HG03097 (cell line): Measurements from ENCODE around the gene CDC42BPB.
"Not testable (repeated sequence)": the region's sequence is repeated elsewhere in the genome, so short reads cannot be mapped to it uniquely, and the experiment has no call there.

ENCODE experiments used
- ATAC-seq: cut with Tn5 transposase; IDR thresholded peaks from one replicate; pipeline ENCODE4 v1.9.1; 2021; ENCODE audit not compliant: unreplicated experiment, low FRiP score

The CDC42BPB gene

DNA sequence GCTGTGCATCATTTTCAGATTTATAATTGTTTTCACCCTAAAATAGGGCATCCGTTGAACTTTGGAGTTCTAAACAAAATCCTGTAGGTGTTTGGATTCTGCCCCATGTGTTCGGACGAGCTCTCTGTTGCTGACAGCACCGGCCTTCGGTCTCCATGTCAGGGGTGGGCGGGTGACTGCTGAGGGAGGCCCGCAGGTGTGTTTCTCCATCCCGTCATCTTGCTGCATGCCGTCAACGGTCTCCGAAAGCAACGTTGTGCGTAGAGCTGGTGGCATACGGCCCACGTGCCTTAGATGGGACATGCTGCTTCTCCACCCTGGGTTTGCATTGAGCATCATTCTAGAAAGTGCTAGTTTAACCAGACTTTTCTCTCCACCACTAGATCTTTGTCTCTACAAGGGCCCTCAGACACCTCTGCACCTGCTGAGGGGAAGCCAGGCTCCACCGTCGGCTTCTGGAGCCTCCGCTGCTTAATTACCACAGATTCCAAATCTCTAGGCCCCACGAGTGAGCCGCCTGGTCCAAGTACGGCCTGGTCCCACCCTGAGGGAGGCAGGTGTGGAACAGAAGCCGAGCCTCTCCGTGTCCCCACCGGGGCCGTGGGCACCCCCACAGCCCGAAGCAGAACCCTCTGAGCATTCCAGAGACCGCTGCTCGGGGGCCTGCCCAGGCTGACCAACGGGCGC, 150.6 kb downstream of the CDC42BPB start:
- no peak for ATAC-seq

DNA sequence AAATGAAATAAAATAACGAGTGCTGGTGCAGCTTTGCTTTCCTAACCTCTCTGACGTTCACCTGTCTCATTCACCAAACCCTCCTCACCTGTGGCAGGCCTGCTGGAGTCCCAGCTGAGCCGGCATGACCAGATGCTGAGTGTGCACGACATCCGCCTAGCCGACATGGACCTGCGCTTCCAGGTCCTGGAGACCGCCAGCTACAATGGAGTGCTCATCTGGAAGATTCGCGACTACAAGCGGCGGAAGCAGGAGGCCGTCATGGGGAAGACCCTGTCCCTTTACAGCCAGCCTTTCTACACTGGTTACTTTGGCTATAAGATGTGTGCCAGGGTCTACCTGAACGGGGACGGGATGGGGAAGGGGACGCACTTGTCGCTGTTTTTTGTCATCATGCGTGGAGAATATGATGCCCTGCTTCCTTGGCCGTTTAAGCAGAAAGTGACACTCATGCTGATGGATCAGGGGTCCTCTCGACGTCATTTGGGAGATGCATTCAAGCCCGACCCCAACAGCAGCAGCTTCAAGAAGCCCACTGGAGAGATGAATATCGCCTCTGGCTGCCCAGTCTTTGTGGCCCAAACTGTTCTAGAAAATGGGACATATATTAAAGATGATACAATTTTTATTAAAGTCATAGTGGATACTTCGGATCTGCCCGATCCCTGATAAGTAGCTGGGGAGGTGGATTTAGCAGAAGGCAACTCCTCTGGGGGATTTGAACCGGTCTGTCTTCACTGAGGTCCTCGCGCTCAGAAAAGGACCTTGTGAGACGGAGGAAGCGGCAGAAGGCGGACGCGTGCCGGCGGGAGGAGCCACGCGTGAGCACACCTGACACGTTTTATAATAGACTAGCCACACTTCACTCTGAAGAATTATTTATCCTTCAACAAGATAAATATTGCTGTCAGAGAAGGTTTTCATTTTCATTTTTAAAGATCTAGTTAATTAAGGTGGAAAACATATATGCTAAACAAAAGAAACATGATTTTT, 151.9 kb downstream of the CDC42BPB start:
- no peak for ATAC-seq

DNA sequence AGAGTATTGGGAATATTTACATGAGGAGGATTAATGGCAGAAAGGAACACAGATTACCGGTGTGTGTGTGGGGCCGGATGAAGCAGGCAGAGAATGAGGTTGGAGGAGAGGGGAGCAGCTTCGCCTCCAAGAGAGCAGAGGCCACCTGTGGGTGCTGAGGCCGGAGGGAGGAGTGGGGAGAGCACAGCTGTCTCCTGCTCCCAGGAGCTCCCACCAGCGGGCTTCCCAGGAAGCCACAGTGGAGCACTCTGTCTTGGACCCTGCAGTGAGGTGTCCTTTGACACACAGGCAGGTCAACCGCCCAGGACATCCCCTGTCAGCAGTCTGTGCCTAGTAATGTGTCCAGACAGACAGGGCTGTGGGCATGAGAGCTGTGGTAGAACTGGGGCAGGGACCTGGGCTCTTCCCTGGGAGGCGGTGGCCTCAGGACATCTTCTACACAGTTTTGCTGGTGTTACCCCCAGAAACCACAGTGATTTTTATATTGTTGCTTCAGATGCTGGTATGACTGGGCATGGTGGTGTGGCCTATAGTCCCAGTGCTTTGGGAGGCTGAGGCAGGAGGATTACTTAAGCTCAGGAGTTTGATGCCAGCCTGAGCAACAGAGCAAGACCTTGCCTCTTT, 153.3 kb downstream of the CDC42BPB start:
- ATAC-seq, result no peak

DNA sequence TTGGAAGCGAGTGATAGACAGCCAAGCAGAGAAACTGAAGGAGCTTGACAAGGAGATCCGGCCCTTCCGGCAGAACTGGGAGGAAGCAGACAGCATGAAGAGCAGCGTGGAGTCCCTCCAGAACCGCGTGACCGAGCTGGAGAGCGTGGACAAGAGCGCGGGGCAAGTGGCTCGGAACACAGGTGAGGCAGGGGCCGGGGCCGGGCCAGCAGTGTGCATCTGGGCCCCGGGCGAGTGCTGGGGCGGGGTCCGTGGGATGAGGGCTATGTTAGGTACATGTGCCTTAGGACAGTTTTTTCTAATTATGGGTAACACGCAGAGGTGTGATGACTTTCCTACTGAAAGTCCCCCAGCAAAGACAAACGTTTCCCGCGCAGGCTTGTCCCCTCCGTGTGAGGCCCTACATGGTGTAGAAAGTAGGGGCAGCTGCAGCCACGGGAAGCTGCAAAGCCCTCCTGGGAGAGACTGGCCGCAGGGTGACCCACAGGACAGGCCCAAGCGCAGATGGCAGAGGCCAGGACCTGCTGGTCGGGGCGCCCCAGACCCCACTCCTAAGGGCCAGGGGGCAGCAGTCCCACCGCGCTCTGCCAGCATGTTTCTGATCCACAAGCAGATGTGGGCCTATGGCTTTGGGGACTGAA, 154.0 kb downstream of the CDC42BPB start:
- no peak for ATAC-seq

DNA sequence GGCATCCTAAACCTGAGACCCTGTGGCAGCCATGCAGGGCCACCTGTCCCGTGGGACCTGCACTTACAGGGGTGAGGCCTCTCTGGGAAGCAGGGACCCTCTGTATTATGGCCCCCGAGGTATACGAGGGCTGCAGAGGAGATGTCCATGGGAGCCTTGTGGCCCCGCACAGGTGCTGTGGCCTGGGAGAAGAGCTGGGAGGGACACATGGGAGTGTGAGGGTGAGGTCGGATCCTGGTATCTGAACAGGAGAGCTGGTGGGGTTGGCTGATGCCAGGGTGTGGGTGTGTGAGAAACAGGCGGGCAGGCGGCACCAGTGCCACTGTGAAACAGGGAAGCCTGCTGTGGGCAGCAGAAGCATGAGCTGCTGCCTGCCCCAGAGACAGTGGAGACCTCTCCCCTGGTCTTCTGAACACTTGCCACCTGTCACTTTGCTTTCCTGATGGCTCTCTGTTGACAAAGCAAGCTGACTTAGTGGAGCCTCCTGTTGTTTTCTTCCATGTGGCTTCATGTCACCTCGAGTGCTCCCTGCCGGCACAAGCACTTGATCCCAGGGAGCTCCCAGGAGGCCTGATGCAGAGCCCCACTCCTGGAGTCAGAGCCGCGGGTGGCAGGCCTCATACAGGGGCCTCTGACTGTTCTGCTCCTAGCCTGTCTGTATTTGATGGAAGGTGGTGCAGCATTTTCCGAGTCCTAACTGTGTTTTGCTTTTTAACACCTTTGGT, 154.7 kb downstream of the CDC42BPB start:
- no peak for ATAC-seq

DNA sequence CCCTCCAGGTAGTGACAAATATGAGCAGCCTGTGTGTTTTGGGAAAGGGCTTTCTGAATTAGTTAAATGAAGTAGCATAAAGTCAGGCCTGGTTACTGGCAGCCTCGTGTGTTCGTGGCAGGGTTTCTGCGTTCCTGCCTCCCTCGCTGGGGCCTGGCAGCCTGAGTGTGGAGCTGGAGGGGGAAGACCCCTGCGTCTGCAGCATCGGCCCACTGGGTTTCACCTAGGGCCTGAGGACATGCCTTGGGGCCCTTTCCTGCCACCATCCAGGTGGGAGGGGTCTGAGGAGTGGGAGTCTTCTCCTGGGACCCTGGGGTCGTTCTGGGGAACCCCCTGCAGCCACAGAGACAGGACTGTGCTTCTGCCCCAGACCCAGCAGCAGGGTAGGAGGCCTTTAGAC, 155.3 kb downstream of the CDC42BPB start:
- ATAC-seq, result no peak

DNA sequence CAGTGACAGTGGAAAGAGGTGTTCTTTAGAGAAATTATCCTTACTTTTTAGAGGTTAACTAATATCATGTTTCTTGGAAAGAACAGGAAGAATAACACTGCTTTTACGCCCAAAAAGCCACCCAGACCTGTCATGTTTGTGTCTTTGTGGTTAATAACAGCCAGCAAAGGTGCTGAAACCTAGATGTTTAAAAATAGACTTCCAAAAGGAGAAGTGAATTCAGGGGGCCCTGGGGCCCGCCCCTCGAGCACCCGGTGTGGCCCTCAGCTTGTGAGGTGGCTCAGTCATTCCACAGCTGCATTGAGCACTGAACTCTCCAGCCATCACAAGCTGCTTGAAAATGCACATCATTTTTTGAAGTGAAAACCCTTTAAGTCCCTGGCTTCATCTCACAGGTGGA, 155.7 kb downstream of the CDC42BPB start:
- peak; percentile 56 for ATAC-seq

DNA sequence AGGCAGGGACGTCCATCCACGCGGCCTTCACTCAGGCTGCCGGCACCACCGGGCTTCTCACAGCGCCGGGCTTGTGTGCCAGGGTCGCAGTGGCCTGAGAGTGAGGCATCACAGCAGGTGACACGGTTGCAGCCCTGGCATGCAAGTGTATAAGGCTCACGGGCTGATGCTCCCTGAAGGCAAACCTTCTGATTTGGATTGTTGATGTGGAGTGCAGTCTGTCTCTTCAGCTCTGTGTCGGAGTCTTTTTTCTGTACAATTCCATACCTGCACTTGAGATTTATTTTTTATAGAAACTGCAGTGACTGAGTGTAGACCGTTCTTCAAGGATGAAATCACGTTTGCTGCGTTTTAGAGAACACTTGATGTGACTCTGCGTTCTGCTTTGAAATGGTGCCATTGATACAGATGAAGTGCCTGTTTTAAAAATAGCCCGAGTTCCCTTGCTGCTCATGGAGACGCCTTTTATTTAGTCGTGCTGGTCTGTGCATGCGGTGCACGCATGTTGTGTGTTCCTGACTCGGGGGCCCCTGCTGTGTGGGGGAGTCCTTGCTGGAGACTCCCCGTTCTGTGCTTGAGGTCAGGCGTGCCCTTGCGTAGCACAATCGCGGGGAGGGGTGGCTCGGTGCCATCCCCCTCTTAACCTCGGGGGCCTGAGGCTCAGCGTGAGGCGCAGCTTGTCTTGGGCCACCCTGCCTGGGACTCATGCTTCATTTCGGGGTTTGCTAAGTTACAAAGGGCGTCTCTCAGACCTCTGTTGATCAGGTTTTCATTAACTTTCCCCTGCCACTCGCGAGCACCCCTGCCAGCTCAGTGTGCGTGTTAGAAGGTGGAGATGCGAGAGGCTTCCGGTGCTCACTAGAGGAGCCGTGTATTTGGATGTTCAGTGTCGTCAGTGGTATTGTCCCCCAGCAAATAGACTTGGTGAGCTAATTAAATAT, 156.4 kb downstream of the CDC42BPB start:
- ATAC-seq, result peak; percentile 47

DNA sequence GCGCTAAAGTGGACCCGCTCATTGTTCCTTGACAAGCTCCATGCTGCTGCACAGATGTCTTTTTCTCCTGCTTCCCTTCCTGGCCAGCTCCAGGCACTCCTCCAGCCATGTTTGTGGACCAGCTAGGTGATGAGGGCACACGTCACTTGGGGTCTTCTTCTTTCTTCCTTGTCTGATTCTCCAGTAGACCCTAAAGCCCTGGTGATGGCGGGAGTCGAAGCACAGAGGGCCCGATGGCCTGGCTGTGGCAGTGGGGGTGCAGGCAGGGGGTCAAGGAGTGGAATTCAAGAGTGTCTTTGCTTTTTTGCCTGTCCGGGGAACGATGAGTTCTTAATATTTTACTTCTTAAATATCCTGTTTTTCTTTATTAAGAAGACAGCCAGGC, 157.8 kb downstream of the CDC42BPB start:
- no peak for ATAC-seq

DNA sequence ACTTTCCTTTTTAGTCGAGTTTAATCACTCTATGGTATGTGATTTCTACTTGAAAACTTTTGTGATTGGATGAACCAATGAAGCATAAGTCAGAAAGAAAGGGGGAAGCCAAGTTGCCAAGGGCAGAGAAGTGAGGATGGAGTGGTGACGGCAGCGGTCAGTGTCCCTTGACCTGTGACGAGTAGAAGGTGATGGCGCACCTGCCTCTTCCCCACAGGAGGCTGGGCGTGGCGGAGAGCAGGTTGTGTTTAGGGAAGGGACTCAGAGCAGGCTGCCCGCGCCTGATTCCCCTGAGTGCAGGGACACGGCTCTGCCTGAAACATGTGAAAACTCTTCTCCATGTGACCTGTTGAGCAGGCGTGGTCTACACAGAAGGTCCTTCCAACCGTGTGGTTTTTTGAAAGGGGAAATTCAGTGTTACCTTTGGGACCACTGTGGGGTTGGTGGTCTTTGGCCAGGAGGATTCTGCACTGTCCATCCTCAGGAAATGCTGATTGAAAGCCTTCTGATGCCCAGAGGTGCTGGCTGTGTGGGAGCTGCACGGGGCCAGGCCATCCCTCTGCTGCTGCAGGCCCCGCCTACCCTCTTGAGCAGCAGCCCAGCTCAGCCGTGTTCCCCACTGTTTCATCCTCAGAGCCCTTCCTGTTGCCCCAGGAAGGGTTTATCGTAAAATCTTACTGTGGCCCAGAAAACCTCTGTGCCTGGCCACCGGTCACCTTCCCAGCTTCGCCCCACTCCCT, 158.4 kb downstream of the CDC42BPB start:
- ATAC-seq, result no peak

DNA sequence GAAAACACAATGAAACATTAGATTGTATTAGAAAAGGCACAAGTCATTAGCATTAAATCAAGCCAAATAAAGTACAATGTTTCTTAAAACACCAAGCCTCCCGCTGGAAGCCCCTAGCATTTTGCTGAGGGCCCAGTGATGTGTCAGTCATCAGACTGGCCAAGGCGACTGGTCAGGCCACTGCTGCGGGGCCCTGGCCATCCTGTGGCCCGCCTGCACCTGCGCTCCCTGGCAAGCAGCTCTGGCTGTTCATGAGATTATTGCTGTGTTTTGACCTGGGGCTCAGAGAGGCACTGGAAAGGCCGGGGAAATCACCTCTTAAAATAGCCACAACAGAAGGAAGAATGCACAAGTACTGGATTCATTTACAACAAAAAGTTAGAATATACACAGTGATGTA, 159.1 kb downstream of the CDC42BPB start:
- ATAC-seq, result no peak

DNA sequence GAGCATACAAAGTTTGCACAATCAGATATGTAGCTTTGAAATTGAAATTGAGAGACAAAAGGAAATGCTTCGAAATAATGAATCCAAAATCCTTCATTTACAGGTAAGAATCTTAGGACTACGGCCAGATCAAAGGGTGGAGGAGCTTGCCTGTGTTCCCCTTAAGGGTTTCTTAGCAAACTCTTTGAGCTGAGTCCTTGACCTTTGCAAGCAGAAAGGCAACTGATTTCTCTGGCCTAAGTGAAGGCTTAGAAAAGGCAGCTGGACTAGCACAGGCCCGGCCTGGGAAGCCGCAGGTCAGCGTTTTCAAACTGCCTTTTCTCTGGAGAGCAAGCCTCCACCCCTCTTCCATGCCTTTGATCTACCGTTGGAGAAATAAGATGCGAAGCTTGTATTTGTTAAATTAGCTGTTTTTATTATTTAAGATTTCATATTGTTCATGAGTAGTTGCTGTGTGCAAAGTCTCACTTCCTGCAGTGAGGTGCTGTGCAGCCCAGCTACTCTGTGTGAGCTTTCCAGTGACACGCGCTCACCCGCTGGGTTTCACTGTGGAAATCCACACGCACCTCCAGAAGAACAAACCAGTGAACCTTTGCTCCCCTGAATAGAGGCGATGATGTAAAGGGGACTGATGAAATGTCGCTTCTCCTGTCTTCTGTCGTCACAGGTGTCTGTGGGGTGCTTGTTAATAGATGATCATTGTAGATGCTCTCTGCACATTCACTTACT, 159.9 kb downstream of the CDC42BPB start:
- no peak for ATAC-seq

DNA sequence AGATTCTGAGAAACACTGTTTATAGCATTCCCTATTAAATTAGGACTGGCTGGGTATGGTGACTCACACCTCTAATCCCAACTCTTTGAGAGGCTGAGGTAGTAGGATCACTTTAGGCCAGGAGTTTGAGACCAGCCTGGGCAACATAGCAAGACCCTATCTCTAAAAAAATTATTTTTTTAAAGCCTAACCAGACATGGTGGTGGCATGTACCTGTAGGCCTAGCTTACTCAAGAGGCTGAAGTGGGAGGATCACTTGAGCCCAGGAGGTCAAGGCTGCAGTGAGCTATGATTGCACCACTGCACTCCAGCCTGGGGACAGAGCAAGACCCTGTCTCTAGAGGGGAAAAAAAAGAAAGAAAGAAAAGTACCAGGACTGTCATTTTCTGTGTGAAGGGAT, 160.6 kb downstream of the CDC42BPB start:
- not testable (repeated sequence) for ATAC-seq

DNA sequence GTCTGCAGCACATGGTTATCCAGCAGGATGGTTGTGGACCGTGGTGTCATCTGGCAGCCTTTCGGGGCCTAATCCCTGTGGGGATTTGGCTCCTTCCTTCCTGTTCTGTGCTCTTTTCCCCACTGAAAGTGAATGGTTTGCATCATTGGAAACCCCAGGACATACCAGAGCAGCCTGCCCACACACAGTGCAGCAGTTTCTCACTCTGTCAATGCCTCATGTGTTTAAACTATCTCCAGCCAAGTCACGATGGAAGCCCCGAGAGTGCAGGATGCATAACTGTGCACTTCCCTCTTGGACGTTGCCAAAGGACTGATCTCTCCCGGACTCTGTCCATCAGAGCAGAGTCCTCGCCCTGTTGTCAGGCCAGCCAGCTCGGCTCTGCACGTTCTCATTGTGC, 163.9 kb downstream of the CDC42BPB start:
- no peak for ATAC-seq

DNA sequence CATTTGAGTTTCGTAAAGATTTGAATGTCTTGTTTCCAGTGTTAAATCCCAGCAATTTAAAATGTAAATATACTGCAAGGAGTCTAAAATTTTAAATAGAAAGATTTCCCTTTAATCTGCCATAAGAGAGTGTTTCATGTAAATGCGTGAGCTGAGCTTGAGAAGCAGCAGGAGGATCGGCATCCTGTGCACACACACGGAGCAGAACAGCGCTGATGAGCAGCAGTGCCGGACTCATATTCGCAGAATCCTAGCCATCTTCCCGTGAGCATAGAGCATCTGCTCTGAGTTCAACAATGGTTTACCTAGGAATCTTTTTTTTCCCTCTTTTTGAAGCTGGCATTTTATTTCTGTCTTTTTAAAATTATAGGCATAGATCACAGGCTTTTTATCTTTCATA, 164.7 kb downstream of the CDC42BPB start:
- ATAC-seq, result no peak

DNA sequence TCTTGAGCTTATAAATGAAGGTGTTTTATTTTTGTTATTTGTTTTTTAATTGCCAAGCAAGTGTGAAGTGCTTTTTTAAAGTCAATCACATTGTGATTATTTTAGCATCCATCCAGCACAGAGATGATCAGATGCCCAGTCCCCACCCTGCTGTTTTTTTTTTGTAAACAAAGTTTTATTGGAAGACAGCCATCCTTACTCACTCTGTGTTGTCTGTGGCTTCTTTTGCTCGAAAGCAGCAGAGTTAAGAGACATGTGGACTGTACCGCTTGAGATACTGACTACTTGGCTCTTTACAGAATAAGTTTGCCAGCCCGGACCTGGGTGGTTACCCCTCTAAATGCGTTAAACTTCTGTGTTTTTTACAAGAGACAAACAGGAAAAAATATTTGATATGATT, 165.8 kb downstream of the CDC42BPB start:
- no peak for ATAC-seq

DNA sequence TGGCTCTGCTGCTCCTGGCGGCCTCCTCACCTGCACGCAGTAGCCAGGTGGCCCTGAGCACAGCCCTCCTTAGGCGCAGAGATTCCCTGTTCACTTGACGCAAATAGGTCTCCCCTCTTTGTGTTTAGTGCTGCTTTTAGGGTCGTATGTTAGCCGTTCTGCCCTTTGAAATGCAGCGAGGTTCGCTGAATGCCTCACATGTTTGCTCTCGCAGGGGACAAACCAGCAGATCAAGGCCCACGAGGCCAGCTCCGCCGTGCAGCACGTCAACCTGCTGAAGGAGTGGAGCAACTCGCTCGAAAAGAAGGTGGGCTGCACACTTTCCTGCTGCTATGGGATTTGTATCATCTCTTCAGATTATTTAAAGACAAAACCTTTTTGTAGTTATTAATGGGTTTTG, 166.2 kb downstream of the CDC42BPB start:
- ATAC-seq, result no peak

DNA sequence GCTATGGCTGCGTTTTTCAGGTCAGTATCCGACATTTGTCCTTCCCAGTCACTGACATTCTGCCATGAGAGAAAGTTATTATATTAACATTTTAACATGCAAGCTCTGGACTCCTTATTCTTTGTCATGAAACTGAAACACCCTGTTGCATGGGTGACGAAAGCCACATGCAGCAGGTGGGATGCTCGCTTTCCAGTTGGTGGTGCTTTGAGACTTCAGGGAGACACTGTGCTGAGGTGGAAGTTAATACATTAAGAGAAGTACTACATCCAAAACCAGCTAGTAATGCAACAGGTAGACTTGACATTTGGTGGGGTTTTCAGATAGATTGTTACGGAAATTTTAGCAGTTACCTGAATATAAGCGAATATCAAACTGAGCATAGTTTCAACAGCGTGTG, 167.7 kb downstream of the CDC42BPB start:
- ATAC-seq, result no peak
